GM12878 (cell line): ENCODE data around the gene RCC2. TPM values are rescaled to one million over a fixed set of nuclear protein-coding genes. Genes with fewer than 3 reads are reported as not detected.

Experiments
- ATAC-seq: fragments of 200-7000 bp; cut with Tn5 transposase; 3 replicates; pipeline ENCODE4 v1.9.1; 2020; ENCODE audit warnings: mild to moderate bottlenecking, moderate library complexity
- BruUV-seq: library from RNA; stranded (reverse); fragments of 400-500 nt; replicated peaks from 2 replicates; lab custom pipeline; 2021; lab: Mats Ljungman, UMichigan
- CTCF ChIA-PET: fragments of 300-600 bp; sonication (Branson Sonifier 250); formaldehyde crosslinking; extraction: SDS; loops from one replicate; lab custom pipeline; 2021; ENCODE audit warnings: inconsistent platforms; lab: Yijun Ruan, JAX
- POLR2A ChIA-PET: fragments of 350-600 bp; formaldehyde crosslinking; extraction: SDS; loops from one replicate; lab custom pipeline; 2021; ENCODE audit warnings: inconsistent platforms; lab: Charles Lee
- RAD21 ChIA-PET: fragments of 300-600 bp; sonication (Branson Sonifier 250); formaldehyde crosslinking; loops from one replicate; lab custom pipeline; 2023; ENCODE audit warnings: antibody characterized with exemption; ENCODE audit not compliant: unreplicated experiment; lab: Charles Lee
- SMC1A ChIA-PET: fragments of 300-600 bp; sonication (Branson Sonifier 250); formaldehyde crosslinking; loops from one replicate; lab custom pipeline; 2023; ENCODE audit not compliant: unreplicated experiment, uncharacterized antibody; lab: Charles Lee
- DNase-seq: peaks from one replicate; pipeline ENCODE4 v3.0.0-alpha.2; 2011; ENCODE audit warnings: low read depth, low spot score
- FAIRE-seq: peaks from 3 replicates; lab custom pipeline; 2011; peaks lifted over from hg19 to GRCh38; lab: Jason Lieb, UNC
- H2AFZ ChIP-seq: 2 replicates; pipeline ENCODE4 v1.6.0; 2011; ENCODE audit warnings: low read depth, low read length, control low read depth; ENCODE audit not compliant: control insufficient read depth
- H3K27ac ChIP-seq: 2 replicates; pipeline ENCODE4 v1.5.1; 2011; ENCODE audit warnings: control low read depth; ENCODE audit not compliant: control insufficient read depth, insufficient read depth
- H3K27me3 ChIP-seq, 2 experiments: replicated peaks in 1 of 2; 2 replicates each; pipeline versions ENCODE4 v1.6.0 to v1.6.1; 2011; ENCODE audit warnings: low read length in 1 of 2; ENCODE audit not compliant: control insufficient read depth in 2 of 2, insufficient read depth in 2 of 2
- H3K36me3 ChIP-seq, 2 experiments: 2 replicates each; pipeline ENCODE4 v1.5.1; 2011; ENCODE audit warnings: low read length in 1 of 2; ENCODE audit not compliant: control insufficient read depth in 2 of 2, insufficient read depth in 2 of 2
- H3K4me1 ChIP-seq: 2 replicates; pipeline ENCODE4 v1.6.1; 2011; ENCODE audit warnings: mild to moderate bottlenecking, low read length, moderate library complexity, mixed read lengths; ENCODE audit not compliant: control insufficient read depth, insufficient read depth
- H3K4me2 ChIP-seq: 2 replicates; pipeline ENCODE4 v1.6.0; 2011; ENCODE audit warnings: control low read depth; ENCODE audit not compliant: control insufficient read depth, insufficient read depth
- H3K4me3 ChIP-seq: fragments of 200-600 bp; sonication (generic); 2 replicates; pipeline ENCODE4 v1.5.1; 2016
- H3K79me2 ChIP-seq: 2 replicates; pipeline ENCODE4 v1.6.0; 2011; ENCODE audit warnings: low read length; ENCODE audit not compliant: control insufficient read depth, insufficient read depth
- H3K9ac ChIP-seq: 2 replicates; pipeline ENCODE4 v1.8.0; 2011; ENCODE audit warnings: low read length, control low read depth, mixed read lengths; ENCODE audit not compliant: control insufficient read depth, insufficient read depth
- H3K9me3 ChIP-seq: replicated peaks from 3 replicates; pipeline ENCODE4 v1.5.1; 2011; ENCODE audit warnings: mild to moderate bottlenecking, low read length; ENCODE audit not compliant: control insufficient read depth, insufficient read depth
- H4K20me1 ChIP-seq: 2 replicates; pipeline ENCODE4 v1.6.0; 2011; ENCODE audit not compliant: control insufficient read depth, insufficient read depth
- CBFB ChIP-seq: IDR thresholded peaks from 2 replicates; pipeline ENCODE4 v1.6.1; 2016; ENCODE audit warnings: antibody characterized with exemption, low read depth
- EZH2 ChIP-seq: IDR thresholded peaks from 2 replicates; pipeline ENCODE4 v1.6.1; 2012; ENCODE audit warnings: low read depth, mild to moderate bottlenecking, control low read depth, inconsistent platforms, low read length, borderline replicate concordance; ENCODE audit not compliant: control insufficient read depth
- HDAC6 ChIP-seq: fragments of 200-600 bp; sonication (generic); IDR thresholded peaks from one replicate; pipeline ENCODE4 v1.8.0; 2017; ENCODE audit warnings: antibody characterized with exemption; ENCODE audit not compliant: unreplicated experiment
- NBN ChIP-seq: fragments of 450-650 bp; IDR thresholded peaks from 2 replicates; pipeline ENCODE4 v1.6.1; 2016
- NFYB ChIP-seq: IDR thresholded peaks from 2 replicates; pipeline ENCODE4 v1.6.1; 2011; ENCODE audit warnings: low read depth, mild to moderate bottlenecking, low read length, improper control_type of control experiment, moderate library complexity; ENCODE audit not compliant: insufficient read depth
- NR2C1 ChIP-seq: fragments of 450-650 bp; IDR thresholded peaks from 2 replicates; pipeline ENCODE4 v1.6.1; 2017; ENCODE audit warnings: antibody characterized with exemption, mild to moderate bottlenecking, moderate library complexity
- RFX5 ChIP-seq: IDR thresholded peaks from 2 replicates; pipeline ENCODE4 v1.6.1; 2011; ENCODE audit warnings: low read depth, low read length, improper control_type of control experiment
- SKIL ChIP-seq: fragments of 450-650 bp; IDR thresholded peaks from 2 replicates; pipeline ENCODE4 v1.6.1; 2017; ENCODE audit warnings: mild to moderate bottlenecking, low read depth, inconsistent platforms; ENCODE audit not compliant: poor library complexity, severe bottlenecking
- SMC3 ChIP-seq: IDR thresholded peaks from 2 replicates; pipeline ENCODE4 v1.6.1; 2011; ENCODE audit warnings: low read length, improper control_type of control experiment, borderline replicate concordance
- TCF3 ChIP-seq: IDR thresholded peaks from 2 replicates; pipeline ENCODE4 v1.6.1; 2012; ENCODE audit warnings: low read depth, mild to moderate bottlenecking, low read length, borderline replicate concordance; ENCODE audit not compliant: insufficient read depth
- TCF7 ChIP-seq: IDR thresholded peaks from 2 replicates; pipeline ENCODE4 v1.6.1; 2014; ENCODE audit warnings: antibody characterized with exemption, borderline replicate concordance
- ZBTB11 ChIP-seq: fragments of 450-650 bp; formaldehyde crosslinking; IDR thresholded peaks from 2 replicates; pipeline ENCODE4 v1.5.0; 2022; ENCODE audit warnings: mild to moderate bottlenecking, missing genetic modification characterization
- ZNF24 ChIP-seq: fragments of 450-650 bp; IDR thresholded peaks from 2 replicates; pipeline ENCODE4 v1.6.1; 2017; ENCODE audit warnings: antibody characterized with exemption, mild to moderate bottlenecking
- WGBS: methylation state at CpG from one replicate; pipeline ENCODE4 v1.1.6; 2016; ENCODE audit warnings: low lambda C conversion rate; ENCODE audit not compliant: insufficient replicate concordance, insufficient coverage; ENCODE audit errors: missing lambda C conversion rate; 5-methylcytosine and 5-hydroxymethylcytosine counted together
- in situ Hi-C: fragments of 300-500 bp; cut with MboI; formaldehyde crosslinking; loops from 9 replicates; pipeline ENCODE4 v1.14.3; 2018; ENCODE audit warnings: mixed read lengths
- intact Hi-C: fragments of 100-400 bp; cut with micrococcal nuclease; formaldehyde crosslinking; loops from one replicate; pipeline ENCODE4 v1.14.2; 2022; ENCODE audit not compliant: unreplicated experiment
- polyA plus RNA-seq, 11 experiments: library from polyadenylated mRNA; depleted of rRNA in 4 of 11; unstranded in 6 of 11; stranded (reverse) in 5 of 11; fragments of >200 nt; fragmentation: Nextera tagmentation in 4 of 11; fragmentation: Illumina TruSeq in 1 of 11; extraction: Ambion mirVana in 4 of 11; extraction: Trizol in 1 of 11; gene quantifications; 1 replicate in 1 of 11; 2 replicates in 10 of 11; pipeline versions ENCODE4 v1.2.1 to v1.2.3, GENCODE V29; 2011 to 2016; ENCODE audit warnings: inconsistent platforms in 2 of 11, missing spikeins in 2 of 11, low read depth in 1 of 11
- total RNA-seq, 4 experiments: library from RNA; depleted of rRNA in 3 of 4; stranded (reverse); fragments of >200 nt in 3 of 4; fragmentation: Illumina TruSeq in 1 of 4; extraction: Trizol in 1 of 4; gene quantifications; 2 replicates each; pipeline versions ENCODE4 v1.2.1 to v1.2.3, GENCODE V29; 2013 to 2021
- TF ChIP-seq, protein P1 (sequence below): fragments of 450-650 bp; formaldehyde crosslinking; IDR thresholded peaks from 2 replicates; pipeline ENCODE4 v1.4.0; 2022; ENCODE audit warnings: mild to moderate bottlenecking, moderate library complexity
- TF ChIP-seq, protein P2 (sequence below): IDR thresholded peaks from 2 replicates; pipeline ENCODE4 v1.6.1; 2012; ENCODE audit warnings: low read depth, low read length, improper control_type of control experiment

Gene RCC2
- total and polyA plus RNA-seq, 10 of the 15 experiments (the other 5 are each of a cell fraction or from before 2014, with no cell fraction given) = 10.7 to 176 (median 85.5) TPM

DNA sequence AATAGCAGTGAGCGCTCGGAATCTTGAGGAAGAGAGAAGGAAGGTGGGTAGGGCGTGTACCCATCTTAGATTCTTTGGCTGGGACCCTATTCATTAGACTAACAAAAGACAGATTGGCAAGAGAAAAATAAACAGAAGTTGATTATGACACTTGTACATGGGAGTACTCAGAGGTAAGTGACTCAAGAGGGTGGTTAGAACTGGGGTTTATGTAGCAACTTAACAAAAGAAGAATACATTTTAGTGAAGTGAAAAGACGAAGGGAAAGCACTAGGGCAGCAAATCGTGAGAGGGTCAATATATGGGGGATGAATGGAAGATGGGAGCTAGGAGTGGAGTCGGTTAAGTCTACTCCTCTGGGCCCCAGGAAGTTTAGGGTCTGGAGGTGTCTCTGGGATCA lies 25.8 kb upstream of the RCC2 start:
- Histone ChIP-seq H3K27ac (no peak overlapping the region), H4K20me1 (no peaks in the 10 kb centered on the region), H3K36me3 (no peaks in the 10 kb centered on the region), H3K9ac (no peak overlapping the region), H3K4me1 (no peaks in the 10 kb centered on the region), H3K4me2 (no peak overlapping the region), H3K79me2 (no peaks in the 10 kb centered on the region)
- no peak for DNase-seq
- no TSS peak for BruUV-seq
- ChIA-PET CTCF (no interaction called here), SMC1A (no interaction called here), POLR2A (interaction anchor here (0.7 kb wide), 1 partner anchor 493 kb away, joined by 3 read pairs; no protein-coding TSS in a partner anchor), RAD21 (no interaction called here)
- in situ Hi-C loops = no loop called here
- FAIRE-seq = no peak
- TF ChIP-seq SMC3 (no peak), NBN (no peak), SKIL (no peak), TCF3 (no peak), TCF7 (no peak), HDAC6 (no peak), ZBTB11 (no peak), CBFB (no peak), NR2C1 (no peak), ZNF24 (no peak), RFX5 (no peak), EZH2 (no peak), NFYB (no peak)
- TF ChIP-seq, protein P1, sequence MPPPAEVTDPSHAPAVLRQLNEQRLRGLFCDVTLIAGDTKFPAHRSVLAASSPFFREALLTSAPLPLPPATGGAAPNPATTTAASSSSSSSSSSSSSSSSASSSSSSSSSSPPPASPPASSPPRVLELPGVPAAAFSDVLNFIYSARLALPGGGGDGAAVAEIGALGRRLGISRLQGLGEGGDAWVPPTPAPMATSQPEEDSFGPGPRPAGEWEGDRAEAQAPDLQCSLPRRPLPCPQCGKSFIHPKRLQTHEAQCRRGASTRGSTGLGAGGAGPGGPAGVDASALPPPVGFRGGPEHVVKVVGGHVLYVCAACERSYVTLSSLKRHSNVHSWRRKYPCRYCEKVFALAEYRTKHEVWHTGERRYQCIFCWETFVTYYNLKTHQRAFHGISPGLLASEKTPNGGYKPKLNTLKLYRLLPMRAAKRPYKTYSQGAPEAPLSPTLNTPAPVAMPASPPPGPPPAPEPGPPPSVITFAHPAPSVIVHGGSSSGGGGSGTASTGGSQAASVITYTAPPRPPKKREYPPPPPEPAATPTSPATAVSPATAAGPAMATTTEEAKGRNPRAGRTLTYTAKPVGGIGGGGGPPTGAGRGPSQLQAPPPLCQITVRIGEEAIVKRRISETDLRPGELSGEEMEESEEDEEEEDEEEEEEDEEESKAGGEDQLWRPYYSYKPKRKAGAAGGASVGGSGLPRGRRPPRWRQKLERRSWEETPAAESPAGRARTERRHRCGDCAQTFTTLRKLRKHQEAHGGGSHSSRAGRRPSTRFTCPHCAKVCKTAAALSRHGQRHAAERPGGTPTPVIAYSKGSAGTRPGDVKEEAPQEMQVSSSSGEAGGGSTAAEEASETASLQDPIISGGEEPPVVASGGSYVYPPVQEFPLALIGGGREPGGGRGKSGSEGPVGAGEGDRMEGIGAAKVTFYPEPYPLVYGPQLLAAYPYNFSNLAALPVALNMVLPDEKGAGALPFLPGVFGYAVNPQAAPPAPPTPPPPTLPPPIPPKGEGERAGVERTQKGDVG (CRISPR knock-in tag) = no peak
- TF ChIP-seq, protein P2, sequence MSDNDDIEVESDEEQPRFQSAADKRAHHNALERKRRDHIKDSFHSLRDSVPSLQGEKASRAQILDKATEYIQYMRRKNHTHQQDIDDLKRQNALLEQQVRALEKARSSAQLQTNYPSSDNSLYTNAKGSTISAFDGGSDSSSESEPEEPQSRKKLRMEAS = no peak
- TF ChIP-seq, all 136 proteins: peak for 0
- H3K4me3 ChIP-seq = no peak overlapping the region
- intact Hi-C loops = no loop called here
- no peaks in the 10 kb centered on the region for H3K27me3 ChIP-seq
- no peak overlapping the region for H2AFZ ChIP-seq
- no peak for ATAC-seq
- no peaks in the 10 kb centered on the region for H3K9me3 ChIP-seq
- WGBS = 29% methylated on average over 6 of the region's 6 CpGs
